ENCODE measurements around the gene OGFR. TPM values are rescaled to one million over a fixed set of nuclear protein-coding genes. Genes with fewer than 3 reads are reported as not detected.

Gene OGFR
- polyA plus RNA-seq, 1 donor (not counting 4 experiments of a cell fraction or from before 2014, with no cell fraction given) = 39.8 TPM

DNA sequence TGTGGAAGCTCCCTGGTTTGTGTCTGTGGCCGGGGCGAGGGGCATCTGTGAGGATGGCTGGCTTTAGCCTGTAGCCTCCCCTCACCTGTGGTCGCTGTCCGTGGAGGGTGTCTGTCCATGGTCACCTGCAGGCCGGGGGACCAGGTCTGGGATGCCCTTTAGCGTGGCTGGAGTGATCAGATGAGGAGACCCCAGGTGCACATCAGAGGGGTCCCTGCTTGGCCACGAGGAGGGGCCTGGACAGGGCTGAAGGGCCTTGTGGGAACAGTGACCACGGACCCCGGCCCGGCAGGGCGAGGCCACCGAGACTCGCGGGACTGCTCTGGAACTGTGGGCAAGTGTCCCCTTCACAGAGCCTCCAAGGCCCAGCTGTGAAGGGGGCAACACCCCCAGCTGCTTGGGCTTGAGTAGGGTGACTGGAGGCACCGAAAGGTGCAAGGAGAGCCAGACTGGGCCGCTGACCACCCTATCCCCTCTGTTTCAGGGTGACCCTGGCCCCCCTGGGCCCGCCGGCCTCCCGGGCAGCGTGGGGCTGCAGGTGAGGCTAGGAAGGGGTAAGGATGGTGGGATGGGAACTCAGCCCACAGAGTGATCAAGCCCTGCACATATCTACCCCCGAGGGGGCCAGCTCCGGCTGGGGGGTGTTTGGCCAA, 20.8 kb downstream of the OGFR start:
- H3K4me1 ChIP-seq (ENCODE audit: control insufficient read depth, extremely low read depth, insufficient read depth, low read length) = peaks cover 8% of the 10 kb centered on the region
- H3K4me2 ChIP-seq (ENCODE audit: control insufficient read depth, extremely low read depth, insufficient read depth, low read depth, low read length) = no peak overlapping the region
- no peak for DNase-seq (ENCODE audit: low read depth, low spot score)
- H3K79me2 ChIP-seq (ENCODE audit: control insufficient read depth, insufficient read depth, low read length) = no peaks in the 10 kb centered on the region
- H3K9me1 ChIP-seq (ENCODE audit: control insufficient read depth, extremely low read depth, insufficient read depth, low read length) = no peaks in the 10 kb centered on the region
- H3K9me3 ChIP-seq (ENCODE audit: control insufficient read depth, low read depth, low read length) = no peaks in the 10 kb centered on the region
- H3K27me3 ChIP-seq (ENCODE audit: control insufficient read depth, extremely low read depth, insufficient read depth, low read length) = no peaks in the 10 kb centered on the region
- H3K27ac ChIP-seq (ENCODE audit: control insufficient read depth, insufficient read depth, low read length) = no peak overlapping the region
- no peak overlapping the region for H2AFZ ChIP-seq (ENCODE audit: control insufficient read depth, low read length)
- H4K20me1 ChIP-seq (ENCODE audit: control insufficient read depth, extremely low read depth, insufficient read depth, low read length) = no peaks in the 10 kb centered on the region
- H3K9ac ChIP-seq (ENCODE audit: control insufficient read depth, extremely low read depth, insufficient read depth, low read length) = no peak overlapping the region
- dilution Hi-C loops (cut with MboI; ENCODE audit: extremely low pct_ligation_motif_present, low sequenced_read_pairs) = no loop called here
- H3K36me3 ChIP-seq (ENCODE audit: control insufficient read depth in 2 of 2, extremely low read depth in 1 of 2, insufficient read depth in 2 of 2, low read length in 2 of 2) = no peaks in the 10 kb centered on the region
- no peak overlapping the region for H3K4me3 ChIP-seq (ENCODE audit: control insufficient read depth in 2 of 3, extremely low read depth in 1 of 3, insufficient read depth in 2 of 3, low read depth in 1 of 3, low read length in 3 of 3)
- TF ChIP-seq, protein P1, sequence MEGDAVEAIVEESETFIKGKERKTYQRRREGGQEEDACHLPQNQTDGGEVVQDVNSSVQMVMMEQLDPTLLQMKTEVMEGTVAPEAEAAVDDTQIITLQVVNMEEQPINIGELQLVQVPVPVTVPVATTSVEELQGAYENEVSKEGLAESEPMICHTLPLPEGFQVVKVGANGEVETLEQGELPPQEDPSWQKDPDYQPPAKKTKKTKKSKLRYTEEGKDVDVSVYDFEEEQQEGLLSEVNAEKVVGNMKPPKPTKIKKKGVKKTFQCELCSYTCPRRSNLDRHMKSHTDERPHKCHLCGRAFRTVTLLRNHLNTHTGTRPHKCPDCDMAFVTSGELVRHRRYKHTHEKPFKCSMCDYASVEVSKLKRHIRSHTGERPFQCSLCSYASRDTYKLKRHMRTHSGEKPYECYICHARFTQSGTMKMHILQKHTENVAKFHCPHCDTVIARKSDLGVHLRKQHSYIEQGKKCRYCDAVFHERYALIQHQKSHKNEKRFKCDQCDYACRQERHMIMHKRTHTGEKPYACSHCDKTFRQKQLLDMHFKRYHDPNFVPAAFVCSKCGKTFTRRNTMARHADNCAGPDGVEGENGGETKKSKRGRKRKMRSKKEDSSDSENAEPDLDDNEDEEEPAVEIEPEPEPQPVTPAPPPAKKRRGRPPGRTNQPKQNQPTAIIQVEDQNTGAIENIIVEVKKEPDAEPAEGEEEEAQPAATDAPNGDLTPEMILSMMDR (optimal IDR thresholded peaks at IDR 0.05 in 1 of 3, IDR thresholded peaks at IDR 0.05 in 1 of 3, conservative IDR thresholded peaks at IDR 0.05 in 1 of 3; ENCODE audit: extremely low read depth in 1 of 3, insufficient read depth in 2 of 3, low read length in 3 of 3) = no peak
- no peak for TF ChIP-seq EZH2 (IDR thresholded peaks at IDR 0.05; ENCODE audit: low read length)
- no peak for FAIRE-seq

DNA sequence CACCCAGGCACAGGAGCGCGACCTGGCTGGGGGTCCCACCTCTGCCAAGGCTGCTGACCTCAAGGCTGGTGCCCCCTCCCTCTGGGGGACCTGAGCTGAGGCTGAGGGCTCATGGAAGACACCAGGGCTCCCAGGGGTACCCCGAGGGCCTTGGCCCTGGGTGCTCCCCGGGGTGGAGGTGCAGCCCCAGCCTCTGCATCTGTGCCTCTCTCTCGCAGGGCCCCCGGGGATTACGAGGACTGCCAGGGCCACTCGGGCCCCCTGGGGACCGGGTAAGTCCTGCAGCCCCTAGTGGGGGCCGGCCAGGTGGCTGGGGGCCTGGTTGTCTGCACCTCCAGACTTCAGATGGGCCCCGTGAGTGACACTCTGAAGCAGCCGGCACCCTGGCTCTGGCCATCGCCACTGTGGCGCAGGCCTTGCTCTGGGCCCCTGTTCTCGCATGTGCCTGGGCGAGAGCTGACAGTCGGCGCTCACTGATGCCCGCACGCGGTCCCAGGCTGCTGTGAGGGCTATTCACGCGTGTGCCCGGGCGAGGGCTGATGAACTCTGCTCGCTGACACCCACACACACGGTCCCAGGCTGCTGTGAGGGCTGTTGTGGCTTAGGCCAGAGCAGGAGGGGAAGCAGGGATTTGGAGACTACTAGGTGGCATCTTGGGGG, 21.5 kb downstream of the OGFR start:
- H3K27me3 ChIP-seq (ENCODE audit: control insufficient read depth, extremely low read depth, insufficient read depth, low read length) = no peaks in the 10 kb centered on the region
- no peak overlapping the region for H3K4me2 ChIP-seq (ENCODE audit: control insufficient read depth, extremely low read depth, insufficient read depth, low read depth, low read length)
- peaks cover 11% of the 10 kb centered on the region for H3K4me1 ChIP-seq (ENCODE audit: control insufficient read depth, extremely low read depth, insufficient read depth, low read length)
- TF ChIP-seq, protein P1 (optimal IDR thresholded peaks at IDR 0.05 in 1 of 3, IDR thresholded peaks at IDR 0.05 in 1 of 3, conservative IDR thresholded peaks at IDR 0.05 in 1 of 3; ENCODE audit: extremely low read depth in 1 of 3, insufficient read depth in 2 of 3, low read length in 3 of 3) = no peak
- no peak for TF ChIP-seq EZH2 (IDR thresholded peaks at IDR 0.05; ENCODE audit: low read length)
- no peak overlapping the region for H2AFZ ChIP-seq (ENCODE audit: control insufficient read depth, low read length)
- DNase-seq (ENCODE audit: low read depth, low spot score) (no peak), FAIRE-seq (no peak)
- H4K20me1 ChIP-seq (ENCODE audit: control insufficient read depth, extremely low read depth, insufficient read depth, low read length) = no peaks in the 10 kb centered on the region
- dilution Hi-C loops (cut with MboI; ENCODE audit: extremely low pct_ligation_motif_present, low sequenced_read_pairs) = no loop called here
- no peak overlapping the region for H3K9ac ChIP-seq (ENCODE audit: control insufficient read depth, extremely low read depth, insufficient read depth, low read length)
- no peak overlapping the region for H3K4me3 ChIP-seq (ENCODE audit: control insufficient read depth in 2 of 3, extremely low read depth in 1 of 3, insufficient read depth in 2 of 3, low read depth in 1 of 3, low read length in 3 of 3)
- no peaks in the 10 kb centered on the region for H3K9me1 ChIP-seq (ENCODE audit: control insufficient read depth, extremely low read depth, insufficient read depth, low read length)
- H3K9me3 ChIP-seq (ENCODE audit: control insufficient read depth, low read depth, low read length) = no peaks in the 10 kb centered on the region
- no peak overlapping the region for H3K27ac ChIP-seq (ENCODE audit: control insufficient read depth, insufficient read depth, low read length)
- no peaks in the 10 kb centered on the region for H3K79me2 ChIP-seq (ENCODE audit: control insufficient read depth, insufficient read depth, low read length)
- no peaks in the 10 kb centered on the region for H3K36me3 ChIP-seq (ENCODE audit: control insufficient read depth in 2 of 2, extremely low read depth in 1 of 2, insufficient read depth in 2 of 2, low read length in 2 of 2)

All from keratinocyte (primary cell).